ENCODE measurements around the gene RPEL1. TPM values are rescaled to one million over a fixed set of nuclear protein-coding genes. Genes with fewer than 3 reads are reported as not detected.

Gene RPEL1
- total RNA-seq, 1 experiment from 2014 or later = 0.57 TPM

DNA sequence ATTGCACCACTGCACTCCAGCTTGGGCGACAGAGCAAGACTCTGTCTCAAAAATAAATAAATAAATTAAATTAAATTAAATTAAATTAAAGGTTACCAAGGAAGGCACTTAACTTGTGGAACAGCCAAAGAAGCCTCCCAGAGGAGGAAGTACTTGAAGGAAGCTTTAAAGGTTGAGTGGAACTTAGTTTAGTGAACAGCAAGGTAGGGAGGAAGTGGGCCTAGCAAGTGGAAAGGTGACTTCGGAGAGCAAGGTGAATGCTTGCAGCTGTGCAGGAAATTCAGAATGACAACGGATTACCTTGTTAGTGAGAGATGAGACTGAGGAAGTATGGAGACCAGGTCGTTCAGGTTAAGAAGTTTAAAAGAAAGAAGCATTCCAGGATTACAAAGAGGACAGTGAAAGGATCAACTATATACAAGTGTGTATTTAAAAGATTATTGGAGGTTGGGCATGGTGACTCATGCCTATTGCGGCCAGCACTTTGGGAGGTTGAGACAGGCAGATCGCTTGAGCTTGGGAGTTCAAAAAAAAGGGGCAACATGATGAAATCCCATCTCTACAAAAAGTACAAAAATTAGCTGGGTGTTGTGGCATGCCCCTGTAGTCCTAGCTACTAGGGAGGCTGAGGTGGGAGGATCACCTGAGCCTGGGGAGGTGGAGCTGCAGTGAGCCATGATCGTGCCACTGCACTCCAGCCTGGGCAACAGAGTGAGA is 12.8 kb upstream of the RPEL1 start:
- no peaks in the 10 kb centered on the region for H3K27me3 Mint-ChIP-seq (ENCODE audit: unreplicated experiment)
- H3K4me3 Mint-ChIP-seq (ENCODE audit: low read depth, unreplicated experiment) = peak overlapping the region; percentile 13
- H3K36me3 Mint-ChIP-seq (ENCODE audit: insufficient read depth, unreplicated experiment) = no peaks in the 10 kb centered on the region
- CTCF ChIA-PET = interaction anchor here (0.9 to 1.3 kb wide), 3 partner anchors 8 to 41 kb away, joined by 3 read pairs; no protein-coding TSS in a partner anchor
- peaks cover 17% of the 10 kb centered on the region for H3K4me1 Mint-ChIP-seq (ENCODE audit: low read depth, unreplicated experiment)
- intact Hi-C loops (cut with micrococcal nuclease; ENCODE audit: unreplicated experiment) = loop anchor here (2.0 kb wide), 1 partner anchor 42 kb away; no protein-coding TSS in a partner anchor
- no peaks in the 10 kb centered on the region for H3K9me3 Mint-ChIP-seq (ENCODE audit: low read depth, unreplicated experiment)
- no peak for DNase-seq
- H3K27ac Mint-ChIP-seq (ENCODE audit: unreplicated experiment) = peak overlapping the region; percentile 79
- TF ChIP-seq CTCF (IDR thresholded peaks at IDR 0.05; ENCODE audit: unreplicated experiment) = no peak
- BruUV-seq (replicated peaks) = no TSS peak

GRCh38 chr10:103235775-103236174 is 9.9 kb upstream of the RPEL1 start:
- Mint-ChIP-seq H3K9me3 (ENCODE audit: low read depth, unreplicated experiment) (no peaks in the 10 kb centered on the region), H3K27me3 (ENCODE audit: unreplicated experiment) (no peaks in the 10 kb centered on the region), H3K27ac (ENCODE audit: unreplicated experiment) (no peak overlapping the region), H3K4me1 (ENCODE audit: low read depth, unreplicated experiment) (peaks cover 42% of the 10 kb centered on the region), H3K36me3 (ENCODE audit: insufficient read depth, unreplicated experiment) (peaks cover 21% of the 10 kb centered on the region), H3K4me3 (ENCODE audit: low read depth, unreplicated experiment) (no peak overlapping the region)
- DNase-seq = no peak
- intact Hi-C loops (cut with micrococcal nuclease; ENCODE audit: unreplicated experiment) = no loop called here
- CTCF ChIA-PET = no interaction called here
- TF ChIP-seq CTCF (IDR thresholded peaks at IDR 0.05; ENCODE audit: unreplicated experiment) = no peak
- BruUV-seq (replicated peaks) = no TSS peak

DNA sequence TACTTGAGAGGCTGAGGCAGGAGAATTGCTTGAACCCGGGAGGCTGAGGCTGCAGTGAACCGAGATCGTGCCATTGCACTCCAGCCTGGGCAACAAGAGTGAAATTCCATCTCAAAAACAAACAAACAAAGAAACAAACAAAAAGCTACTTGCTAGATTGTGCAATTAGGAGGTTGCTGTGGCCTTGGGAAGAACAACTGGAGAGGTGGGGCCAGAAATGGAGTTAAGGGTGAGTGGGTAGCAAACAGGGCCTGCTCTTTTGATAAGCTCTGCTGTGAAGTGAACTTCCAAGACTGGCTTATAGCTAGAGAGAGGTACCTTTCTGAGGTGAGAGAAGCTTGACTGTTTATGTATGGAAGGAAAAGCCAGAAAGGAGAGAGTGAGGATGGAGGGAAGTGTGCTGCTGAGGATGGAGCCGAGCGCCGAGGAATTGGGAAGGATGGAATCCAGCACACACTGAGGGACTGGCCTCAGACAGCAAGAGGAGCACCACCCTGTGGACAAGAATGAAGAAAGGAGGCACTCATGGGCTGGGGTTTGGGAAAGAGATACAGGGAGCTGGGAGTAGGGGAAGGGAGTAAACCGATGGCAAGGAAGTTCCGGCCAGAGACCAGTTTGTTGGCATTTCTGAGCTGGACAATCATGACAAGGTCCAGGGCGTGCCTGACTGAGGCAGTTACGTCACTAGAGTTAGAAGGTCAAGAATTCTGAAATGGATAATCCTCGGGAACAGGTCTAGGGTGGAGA is 7.0 kb upstream of the RPEL1 start:
- Mint-ChIP-seq H3K9me3 (ENCODE audit: low read depth, unreplicated experiment) (no peaks in the 10 kb centered on the region), H3K27me3 (ENCODE audit: unreplicated experiment) (no peaks in the 10 kb centered on the region), H3K36me3 (ENCODE audit: insufficient read depth, unreplicated experiment) (peaks cover 30% of the 10 kb centered on the region), H3K4me1 (ENCODE audit: low read depth, unreplicated experiment) (peaks cover 26% of the 10 kb centered on the region), H3K27ac (ENCODE audit: unreplicated experiment) (peak overlapping the region; percentile 100), H3K4me3 (ENCODE audit: low read depth, unreplicated experiment) (peak overlapping the region; percentile 60)
- DNase-seq = peak; percentile 80
- BruUV-seq (replicated peaks) = no TSS peak
- TF ChIP-seq CTCF (IDR thresholded peaks at IDR 0.05; ENCODE audit: unreplicated experiment) = peak; percentile 41
- intact Hi-C loops (cut with micrococcal nuclease; ENCODE audit: unreplicated experiment) = no loop called here
- CTCF ChIA-PET = interaction anchor here (0.6 to 2.5 kb wide), 11 partner anchors 8 to 988 kb away, joined by 3 to 18 read pairs (median 4); partner anchors contain the start of genes CNNM2 and NT5C2

DNA sequence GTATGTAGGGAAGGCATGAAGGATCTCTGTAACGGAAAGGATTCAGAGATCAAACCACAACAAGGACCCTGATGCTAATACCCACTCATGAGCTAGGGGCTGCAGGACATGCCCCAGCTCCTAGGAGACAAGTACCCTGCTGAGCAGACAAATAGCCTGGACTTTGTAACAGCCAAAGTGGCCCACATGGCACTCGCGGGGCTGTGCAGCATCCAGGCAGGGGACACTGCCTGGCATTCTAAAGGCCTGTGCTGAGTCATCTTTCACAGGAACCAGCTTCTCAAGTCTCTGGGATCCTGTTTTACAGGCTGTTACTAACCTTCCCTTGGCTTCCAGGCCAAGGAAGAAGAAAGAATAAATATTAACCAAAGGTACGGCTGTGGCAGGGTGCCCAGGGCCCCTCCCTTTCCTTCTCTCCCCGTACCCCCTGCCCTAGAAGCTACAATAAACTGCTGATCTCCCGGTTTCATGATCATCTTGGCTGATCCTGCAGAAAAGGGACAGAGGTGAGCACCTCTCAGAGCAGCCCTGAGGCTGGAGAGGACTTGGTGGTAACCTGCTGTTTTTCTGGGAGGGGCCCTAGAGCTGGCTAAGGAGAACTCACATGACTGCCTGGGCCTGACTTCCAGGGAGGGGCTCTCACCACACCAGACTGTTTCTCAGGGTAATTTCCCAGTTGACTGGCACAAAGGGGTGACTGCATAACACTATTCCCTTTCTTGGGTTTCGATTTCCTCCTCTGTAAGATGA is 4.2 kb upstream of the RPEL1 start:
- peak overlapping the region; percentile 66 for H3K4me3 Mint-ChIP-seq (ENCODE audit: low read depth, unreplicated experiment)
- no peaks in the 10 kb centered on the region for H3K9me3 Mint-ChIP-seq (ENCODE audit: low read depth, unreplicated experiment)
- peaks cover 36% of the 10 kb centered on the region for H3K4me1 Mint-ChIP-seq (ENCODE audit: low read depth, unreplicated experiment)
- TF ChIP-seq CTCF (IDR thresholded peaks at IDR 0.05; ENCODE audit: unreplicated experiment) = no peak
- CTCF ChIA-PET = interaction anchor here (0.5 to 2.9 kb wide), 8 partner anchors 8 to 323 kb away, joined by 3 to 8 read pairs (median 4); partner anchors contain the start of genes CNNM2 and NT5C2
- intact Hi-C loops (cut with micrococcal nuclease; ENCODE audit: unreplicated experiment) = loop anchor here (2.0 to 10.0 kb wide), 2 partner anchors 49 to 127 kb away; partner anchors contain the start of gene NT5C2
- H3K27ac Mint-ChIP-seq (ENCODE audit: unreplicated experiment) = peak overlapping the region; percentile 100
- no peaks in the 10 kb centered on the region for H3K27me3 Mint-ChIP-seq (ENCODE audit: unreplicated experiment)
- TSS peak; percentile 76 for BruUV-seq (replicated peaks)
- DNase-seq = peak; percentile 82
- H3K36me3 Mint-ChIP-seq (ENCODE audit: insufficient read depth, unreplicated experiment) = peaks cover 30% of the 10 kb centered on the region

All from Calu3 (cell line).